ENCODE data around the gene MRPL53. TPM values are rescaled to one million over a fixed set of nuclear protein-coding genes. Genes with fewer than 3 reads are reported as not detected.
A peak's percentile ranks its signal among the peaks of the same experiment; 100 is the strongest.

The MRPL53 gene
- total RNA-seq: 48.9 TPM

- peak; percentile 91 for ATAC-seq
- peak; percentile 96 for DNase-seq (ENCODE audit: low spot score)
Measured at GRCh38 chr2:74472086-74472944, at the start of gene MRPL53. MRPL53 (minus strand) TSS chr2:74472680; CDS start chr2:74472660, 20 bp downstream.

- no peak for ATAC-seq
- DNase-seq (ENCODE audit: low spot score): no peak
Measured at GRCh38 chr2:74516650-74517049, 44.2 kb upstream of the MRPL53 start.

- DNase-seq (ENCODE audit: low spot score): no peak
- ATAC-seq: peak; percentile 72
Measured at GRCh38 chr2:74515981-74516633, 43.6 kb upstream of the MRPL53 start.

GRCh38 chr2:74515271-74515980 is 42.9 kb upstream of the MRPL53 start:
- ATAC-seq: peak; percentile 62
- DNase-seq (ENCODE audit: low spot score): no peak

GRCh38 chr2:74514368-74515270 is 42.1 kb upstream of the MRPL53 start, which contains the start of gene TLX2:
TLX2 (plus strand) TSS chr2:74514450; CDS start chr2:74514807, 357 bp downstream.
- ATAC-seq: no peak
- no peak for DNase-seq (ENCODE audit: low spot score)

GRCh38 chr2:74513605-74514367 is 41.3 kb upstream of the MRPL53 start:
- ATAC-seq (no peak), DNase-seq (ENCODE audit: low spot score) (no peak)

GRCh38 chr2:74512744-74513604 is 40.5 kb upstream of the MRPL53 start:
- DNase-seq (ENCODE audit: low spot score) (no peak), ATAC-seq (no peak)

- DNase-seq (ENCODE audit: low spot score) (no peak), ATAC-seq (no peak)
Measured at GRCh38 chr2:74511104-74511989, 38.9 kb upstream of the MRPL53 start.

GRCh38 chr2:74510272-74510671 is 37.8 kb upstream of the MRPL53 start:
- ATAC-seq: no peak
- no peak for DNase-seq (ENCODE audit: low spot score)

- DNase-seq (ENCODE audit: low spot score): no peak
Measured at GRCh38 chr2:74507926-74508520, 35.5 kb upstream of the MRPL53 start.

GRCh38 chr2:74507145-74507925 is 34.9 kb upstream of the MRPL53 start, which contains the start of gene PCGF1:
PCGF1 (minus strand) TSS chr2:74507695; CDS start chr2:74507668, 27 bp downstream.
- DNase-seq (ENCODE audit: low spot score): peak; percentile 99
- ATAC-seq: peak; percentile 83

More at GRCh38 chr2:74507926-74508520, 35.5 kb upstream of the MRPL53 start:
- ATAC-seq: peak; percentile 19

- no peak for ATAC-seq
- DNase-seq (ENCODE audit: low spot score): no peak
Measured at GRCh38 chr2:74505448-74506246, 33.2 kb upstream of the MRPL53 start.

GRCh38 chr2:74504591-74504990 is 32.1 kb upstream of the MRPL53 start:
- no peak for ATAC-seq
- no peak for DNase-seq (ENCODE audit: low spot score)

GRCh38 chr2:74503506-74504475 is 31.3 kb upstream of the MRPL53 start:
- no peak for DNase-seq (ENCODE audit: low spot score)
- no peak for ATAC-seq
